PFSK-1 (cell line): ENCODE measurements around the gene LZTR1.

Source experiments
- POLR2AphosphoS5 ChIP-seq: IDR thresholded peaks from 2 replicates; pipeline ENCODE4 v1.6.1; 2012; ENCODE audit warnings: low read depth, mild to moderate bottlenecking, control low read depth, low read length, moderate library complexity
- REST ChIP-seq, 2 experiments: IDR thresholded peaks; 2 replicates each; pipeline versions ENCODE4 v1.6.1 to v1.8.0; 2011 to 2012; ENCODE audit warnings: low read depth in 2 of 2, low read length in 2 of 2, control low read depth in 1 of 2, inconsistent platforms in 1 of 2, mild to moderate bottlenecking in 1 of 2, moderate library complexity in 1 of 2; ENCODE audit not compliant: insufficient read depth in 1 of 2
- SIN3A ChIP-seq: IDR thresholded peaks from 2 replicates; pipeline ENCODE4 v1.6.1; 2012; ENCODE audit warnings: mild to moderate bottlenecking, low read length, moderate library complexity, borderline replicate concordance; ENCODE audit not compliant: insufficient read depth
- TAF1 ChIP-seq: IDR thresholded peaks from 2 replicates; pipeline ENCODE4 v1.6.1; 2012; ENCODE audit warnings: low read length, control low read depth, borderline replicate concordance; ENCODE audit not compliant: insufficient read depth

- no peak for TF ChIP-seq SIN3A
- no peak for TF ChIP-seq TAF1
- no peak for TF ChIP-seq REST (IDR thresholded peaks at IDR 0.05; ENCODE audit: insufficient read depth in 1 of 2, low read depth in 2 of 2, low read length in 2 of 2)
- TF ChIP-seq POLR2AphosphoS5 = no peak
Observed at GRCh38 chr22:20960609-20961008, 21.5 kb upstream of the LZTR1 start.
